PC-3 (cell line): ENCODE measurements around the gene BLOC1S2. TPM values are rescaled to one million over a fixed set of nuclear protein-coding genes. Genes with fewer than 3 reads are reported as not detected.

Experiments used
- ATAC-seq: fragments of 200-7000 bp; cut with Tn5 transposase; 2 replicates; pipeline ENCODE4 v1.9.1; 2020; ENCODE audit warnings: mild to moderate bottlenecking, moderate library complexity
- BruUV-seq: library from RNA; stranded (reverse); fragments of 400-500 nt; replicated peaks from 2 replicates; lab custom pipeline; 2021; lab: Mats Ljungman, UMichigan
- CTCF ChIA-PET: fragments of 300-600 bp; sonication (Branson Sonifier 250); formaldehyde crosslinking; loops from one replicate; lab custom pipeline; 2022; ENCODE audit warnings: antibody characterized with exemption; lab: Charles Lee
- POLR2A ChIA-PET: fragments of 300-600 bp; sonication (Branson Sonifier 250); formaldehyde crosslinking; loops from one replicate; lab custom pipeline; 2022; ENCODE audit warnings: antibody characterized with exemption; ENCODE audit not compliant: unreplicated experiment; lab: Charles Lee
- DNase-seq: peaks from one replicate; pipeline ENCODE4 v3.0.0-alpha.2; 2015
- H2AFZ ChIP-seq: fragments of 300-600 bp; sonication (generic); 2 replicates; pipeline ENCODE4 v1.6.0; 2016; ENCODE audit warnings: antibody characterized with exemption, low read length
- H3F3A ChIP-seq: fragments of 300-600 bp; sonication (generic); one replicate; pipeline ENCODE4 v1.6.0; 2017; ENCODE audit warnings: antibody characterized with exemption, low read length, control low read depth, mild to moderate bottlenecking; ENCODE audit not compliant: unreplicated experiment
- H3K27ac ChIP-seq: fragments of 300-600 bp; sonication (generic); 2 replicates; pipeline ENCODE4 v1.5.1; 2016; ENCODE audit warnings: mild to moderate bottlenecking, low read length
- H3K27me3 ChIP-seq: fragments of 300-600 bp; sonication (generic); 2 replicates; pipeline ENCODE4 v1.6.1; 2016; ENCODE audit warnings: low read length, mixed read lengths
- H3K36me3 ChIP-seq: fragments of 300-600 bp; sonication (generic); 2 replicates; pipeline ENCODE4 v1.6.1; 2016; ENCODE audit warnings: low read depth, mixed run types, low read length, mixed read lengths
- H3K4me1 ChIP-seq: fragments of 300-600 bp; sonication (generic); 2 replicates; pipeline ENCODE4 v1.5.1; 2016; ENCODE audit warnings: low read length; ENCODE audit not compliant: insufficient read depth
- H3K4me2 ChIP-seq: fragments of 300-600 bp; sonication (generic); 2 replicates; pipeline ENCODE4 v1.6.0; 2016; ENCODE audit warnings: low read length
- H3K4me3 ChIP-seq: fragments of 300-600 bp; sonication (generic); 2 replicates; pipeline ENCODE4 v1.5.1; 2016; ENCODE audit warnings: mild to moderate bottlenecking, low read length, mixed read lengths
- H3K79me2 ChIP-seq: fragments of 300-600 bp; sonication (generic); 2 replicates; pipeline ENCODE4 v1.6.1; 2017; ENCODE audit warnings: low read length, mixed read lengths
- H3K9ac ChIP-seq: fragments of 300-600 bp; sonication (generic); 2 replicates; pipeline ENCODE4 v1.6.0; 2016; ENCODE audit warnings: mild to moderate bottlenecking, low read length
- H3K9me2 ChIP-seq: fragments of 300-600 bp; sonication (generic); replicated peaks from 2 replicates; pipeline ENCODE4 v1.6.1; 2016; ENCODE audit warnings: mixed run types, low read length, mixed read lengths
- H3K9me3 ChIP-seq: fragments of 300-600 bp; sonication (generic); 2 replicates; pipeline ENCODE4 v1.6.1; 2016; ENCODE audit warnings: low read length, mixed read lengths
- H4K20me1 ChIP-seq: fragments of 300-600 bp; sonication (generic); 2 replicates; pipeline ENCODE4 v1.6.1; 2016; ENCODE audit warnings: low read length, mixed read lengths
- CTCF ChIP-seq: fragments of 300-600 bp; sonication (generic); conservative IDR thresholded peaks from 2 replicates; pipeline ENCODE4 v1.5.1; 2017; ENCODE audit warnings: antibody characterized with exemption, low read depth, mild to moderate bottlenecking, low read length
- EZH2 ChIP-seq: fragments of 300-600 bp; sonication (generic); IDR thresholded peaks from one replicate; pipeline ENCODE4 v1.6.1; 2017; ENCODE audit warnings: antibody characterized with exemption, mild to moderate bottlenecking, low read length; ENCODE audit not compliant: unreplicated experiment
- EZH2phosphoT487 ChIP-seq: fragments of 300-600 bp; sonication (generic); IDR thresholded peaks from 2 replicates; pipeline ENCODE4 v1.6.1; 2018; ENCODE audit warnings: mild to moderate bottlenecking, antibody characterized with exemption, low read length, borderline replicate concordance
- intact Hi-C: fragments of 100-400 bp; cut with micrococcal nuclease; formaldehyde crosslinking; loops from 2 replicates; pipeline ENCODE4 v1.9.0; 2023
- total RNA-seq: library from RNA; depleted of rRNA; stranded (reverse); fragments of >200 nt; gene quantifications from 2 replicates; pipeline ENCODE4 v1.2.3, GENCODE V29; 2014

Gene BLOC1S2
- total RNA-seq, 1 experiment from 2014 or later = 46.4 TPM

- Histone ChIP-seq H3K36me3 (no peaks in the 10 kb centered on the region), H2AFZ (no peak overlapping the region), H3F3A (no peaks in the 10 kb centered on the region), H4K20me1 (no peaks in the 10 kb centered on the region), H3K4me3 (no peak overlapping the region), H3K9me3 (no peaks in the 10 kb centered on the region), H3K4me2 (no peak overlapping the region), H3K27me3 (no peaks in the 10 kb centered on the region), H3K79me2 (no peaks in the 10 kb centered on the region), H3K9ac (no peak overlapping the region), H3K4me1 (peaks cover 7% of the 10 kb centered on the region), H3K27ac (no peak overlapping the region), H3K9me2 (no peaks in the 10 kb centered on the region)
- no TSS peak for BruUV-seq
- intact Hi-C loops = no loop called here
- ATAC-seq (no peak), DNase-seq (no peak)
- POLR2A ChIA-PET = no interaction called here
- CTCF ChIA-PET = no interaction called here
- no peak for TF ChIP-seq EZH2
- TF ChIP-seq EZH2phosphoT487 = no peak
- TF ChIP-seq CTCF = no peak
Measured at GRCh38 chr10:100291356-100291755, 4.9 kb upstream of the BLOC1S2 start.

GRCh38 chr10:100289641-100290040, 3.2 kb upstream of the BLOC1S2 start:
- H3K4me2 ChIP-seq = no peak overlapping the region
- no peak overlapping the region for H2AFZ ChIP-seq
- BruUV-seq = no TSS peak
- H3K27me3 ChIP-seq = no peaks in the 10 kb centered on the region
- intact Hi-C loops = loop anchor here (5.0 kb wide), 1 partner anchor 83 kb away; no protein-coding TSS in a partner anchor
- H3K27ac ChIP-seq = no peak overlapping the region
- H3K9ac ChIP-seq = no peak overlapping the region
- ChIA-PET CTCF (no interaction called here), POLR2A (no interaction called here)
- H3K9me3 ChIP-seq = no peaks in the 10 kb centered on the region
- TF ChIP-seq EZH2 = no peak
- TF ChIP-seq CTCF = no peak
- TF ChIP-seq EZH2phosphoT487 = no peak
- no peaks in the 10 kb centered on the region for H3K36me3 ChIP-seq
- ATAC-seq (no peak), DNase-seq (no peak)
- peaks cover 15% of the 10 kb centered on the region for H3K4me1 ChIP-seq
- peaks cover 16% of the 10 kb centered on the region for H3K79me2 ChIP-seq
- H3K4me3 ChIP-seq = no peak overlapping the region
- H4K20me1 ChIP-seq = no peaks in the 10 kb centered on the region
- H3F3A ChIP-seq = no peaks in the 10 kb centered on the region
- no peaks in the 10 kb centered on the region for H3K9me2 ChIP-seq

- TF ChIP-seq EZH2 (no peak), EZH2phosphoT487 (no peak), CTCF (no peak)
- ChIA-PET CTCF (no interaction called here), POLR2A (no interaction called here)
- intact Hi-C loops = loop anchor here (5.0 kb wide), 1 partner anchor 84 kb away; no protein-coding TSS in a partner anchor
- Histone ChIP-seq H3K4me1 (peaks cover 15% of the 10 kb centered on the region), H3F3A (no peaks in the 10 kb centered on the region), H2AFZ (no peak overlapping the region), H3K36me3 (no peaks in the 10 kb centered on the region), H3K27me3 (no peaks in the 10 kb centered on the region), H3K4me3 (no peak overlapping the region), H3K9ac (no peak overlapping the region), H4K20me1 (no peaks in the 10 kb centered on the region), H3K79me2 (peaks cover 30% of the 10 kb centered on the region), H3K4me2 (no peak overlapping the region), H3K9me2 (no peaks in the 10 kb centered on the region), H3K9me3 (no peaks in the 10 kb centered on the region), H3K27ac (no peak overlapping the region)
- ATAC-seq (no peak), DNase-seq (no peak)
- BruUV-seq = no TSS peak
Measured at GRCh38 chr10:100288196-100288595, 1.7 kb upstream of the BLOC1S2 start.
